Stimulated activated naive CD4-positive, alpha-beta T cell (primary cell): Measurements from ENCODE around the gene STAT1.
A peak's percentile ranks its signal among the peaks of the same experiment; 100 is the strongest.
"Not testable (repeated sequence)": the region's sequence is repeated elsewhere in the genome, so short reads cannot be mapped to it uniquely, and the experiment has no call there.

Experiments used
- DNase-seq, 6 experiments: peaks; one replicate each; lab custom pipeline; 2025; lab: John Stamatoyannopoulos, UW

Gene STAT1

DNA sequence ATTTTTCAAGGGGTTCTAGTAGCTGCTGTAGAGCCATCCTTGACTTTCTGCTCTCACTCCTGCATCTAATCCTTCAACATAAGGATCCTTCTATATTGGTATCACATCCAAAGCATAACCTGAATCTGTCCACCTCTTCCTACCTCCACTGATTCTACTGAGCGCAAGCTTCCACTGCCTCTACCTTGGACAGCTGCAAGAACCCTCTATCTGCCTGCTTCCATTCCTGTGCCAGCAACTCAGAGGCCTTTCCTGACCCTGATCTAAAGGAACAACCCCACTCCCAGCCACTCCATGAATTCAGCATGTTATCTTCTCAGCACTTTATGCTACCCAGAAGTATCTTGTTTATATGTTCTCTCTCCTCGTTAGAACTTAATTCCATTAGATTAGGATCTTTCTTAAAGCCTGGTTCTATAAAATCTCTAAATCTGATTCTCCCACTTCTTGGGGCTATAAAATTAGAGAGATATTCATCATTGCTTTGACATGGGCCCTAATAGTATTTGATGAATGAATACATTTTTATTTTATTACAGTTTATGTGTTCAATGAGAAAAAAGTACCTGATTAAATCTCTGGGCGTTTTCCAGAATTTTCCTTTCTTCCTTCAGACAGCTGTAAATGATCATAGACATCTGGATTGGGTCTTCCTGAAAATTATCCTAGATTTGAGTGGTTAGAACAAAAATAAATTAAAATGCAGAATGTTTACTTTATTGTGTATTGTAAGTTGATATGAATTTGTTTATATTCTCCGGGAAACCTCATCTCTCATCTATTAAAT lies 6.8 kb downstream of the STAT1 start:
- no peak for DNase-seq

DNA sequence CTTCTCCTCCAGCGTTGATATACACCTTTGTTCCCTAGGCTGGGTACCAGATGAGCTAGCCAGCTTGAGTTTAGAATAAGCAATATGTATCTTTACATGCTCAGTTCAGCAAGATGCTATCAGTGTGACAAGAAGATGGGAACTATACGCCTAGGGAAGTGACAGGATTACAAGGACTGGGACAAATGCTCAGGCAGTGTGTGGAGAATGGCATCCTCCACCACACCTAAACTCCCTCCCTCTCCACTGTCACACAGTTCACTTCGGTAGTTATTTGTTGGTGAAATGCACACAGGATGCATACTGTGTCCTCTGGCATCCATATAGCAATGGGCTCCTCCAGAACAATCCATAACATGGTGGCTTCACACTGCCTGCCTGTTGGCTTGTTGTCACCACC lies 7.7 kb downstream of the STAT1 start:
- DNase-seq: no peak

- DNase-seq: no peak
These were observed 10.3 kb downstream of the STAT1 start for GRCh38 chr2:191003405-191004309.

DNA sequence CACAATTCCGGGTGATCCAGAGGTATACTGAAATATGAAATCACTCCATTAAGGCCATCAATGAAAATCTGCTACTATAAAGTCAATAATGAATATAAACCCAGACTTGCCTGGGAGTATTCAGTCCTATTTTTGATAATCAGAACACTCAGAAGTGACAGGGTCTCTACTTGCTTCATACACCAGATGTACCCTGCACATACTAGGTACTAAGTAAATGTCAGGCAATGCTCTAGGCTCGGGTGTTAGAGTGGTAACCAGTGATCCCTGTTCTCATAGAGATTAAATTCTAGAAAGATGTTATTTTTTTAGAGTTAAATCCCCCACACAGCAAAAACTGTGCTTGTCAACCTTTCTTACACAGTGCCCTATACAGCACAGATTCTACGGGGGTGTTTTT lies 12.3 kb downstream of the STAT1 start:
- DNase-seq: no peak

- DNase-seq: no peak
These were observed 12.9 kb downstream of the STAT1 start for GRCh38 chr2:191001032-191001431.

GRCh38 chr2:190999949-191000665 lies 13.9 kb downstream of the STAT1 start:
- DNase-seq: no peak

DNA sequence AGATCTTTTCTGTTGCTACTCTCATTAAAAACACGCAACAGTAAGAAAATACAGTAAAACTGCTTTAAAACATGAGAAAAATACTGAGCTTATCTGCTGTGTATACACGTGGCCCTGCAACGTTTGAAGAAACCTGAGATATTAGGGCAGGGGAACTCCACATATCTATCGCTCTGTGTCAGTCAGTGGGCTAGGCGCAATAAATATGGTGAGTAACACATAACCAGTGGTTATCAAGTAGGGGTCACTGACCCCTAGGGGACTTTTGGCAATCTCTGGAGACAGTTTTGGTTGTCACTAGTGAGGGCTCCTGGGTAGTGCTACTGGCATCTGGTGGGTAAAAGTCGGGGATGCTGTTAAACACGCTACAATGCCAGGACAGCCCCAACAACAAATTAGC lies 14.9 kb downstream of the STAT1 start:
- no peak for DNase-seq

GRCh38 chr2:190997526-190998113 lies 16.4 kb downstream of the STAT1 start:
- DNase-seq: no peak

- DNase-seq: no peak
These were observed 17.0 kb downstream of the STAT1 start for GRCh38 chr2:190996947-190997346.

DNA sequence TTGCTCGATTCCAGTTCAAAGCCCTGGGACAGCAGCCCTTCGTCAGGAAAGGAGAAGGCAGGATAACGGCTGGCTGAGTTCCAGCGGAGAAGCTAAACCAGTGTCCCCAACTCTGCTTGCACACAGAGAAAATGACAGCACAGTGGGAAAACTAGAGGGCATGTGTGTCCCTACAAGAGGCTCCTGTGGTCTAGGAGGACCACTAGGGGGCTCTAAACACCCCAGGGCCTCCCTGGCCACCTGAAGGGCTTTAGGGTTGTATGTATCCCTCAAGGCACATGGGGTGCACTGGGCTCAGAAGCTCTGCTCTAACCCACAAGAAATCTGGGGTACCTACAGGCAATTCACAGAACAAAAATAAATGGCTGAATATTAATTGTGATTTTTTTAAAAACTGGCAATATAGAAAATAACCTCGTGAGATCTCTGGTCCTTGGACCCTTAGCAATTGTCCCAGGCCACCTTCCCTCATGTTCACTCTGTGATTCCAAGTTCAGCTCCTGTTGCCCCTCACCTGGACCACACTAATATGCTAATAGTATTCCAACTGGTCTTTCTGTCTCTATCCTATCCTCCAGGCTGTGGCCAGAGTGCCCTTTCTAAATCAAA lies 17.5 kb downstream of the STAT1 start:
- peak in 4 of 6 experiments; percentile 15 to 41 (median 24) for DNase-seq

GRCh38 chr2:190995315-190995714 lies 18.7 kb downstream of the STAT1 start:
- not testable (repeated sequence) for DNase-seq

- no peak for DNase-seq
These were observed 19.8 kb downstream of the STAT1 start for GRCh38 chr2:190994148-190994547.

DNA sequence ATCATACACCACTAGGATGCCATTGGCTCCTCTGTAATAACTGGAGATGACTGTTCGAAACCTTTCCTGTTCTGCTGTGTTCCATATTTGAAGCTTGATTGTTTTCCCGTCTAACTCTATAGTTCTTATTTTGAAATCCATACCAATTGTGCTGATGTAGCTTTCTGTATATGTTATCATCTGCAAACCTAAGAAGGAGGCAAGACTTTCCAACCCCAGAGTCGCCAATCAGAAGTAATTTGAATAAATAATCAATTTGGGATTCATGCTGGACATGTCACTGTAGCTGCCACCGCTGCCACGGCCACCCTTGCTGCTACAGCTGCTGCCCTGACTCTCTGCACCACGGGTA lies 20.7 kb downstream of the STAT1 start:
- DNase-seq: no peak

- no peak for DNase-seq
These were observed 23.8 kb downstream of the STAT1 start for GRCh38 chr2:190990132-190990531.

GRCh38 chr2:190988910-190989309 lies 25.1 kb downstream of the STAT1 start:
- DNase-seq: no peak

DNA sequence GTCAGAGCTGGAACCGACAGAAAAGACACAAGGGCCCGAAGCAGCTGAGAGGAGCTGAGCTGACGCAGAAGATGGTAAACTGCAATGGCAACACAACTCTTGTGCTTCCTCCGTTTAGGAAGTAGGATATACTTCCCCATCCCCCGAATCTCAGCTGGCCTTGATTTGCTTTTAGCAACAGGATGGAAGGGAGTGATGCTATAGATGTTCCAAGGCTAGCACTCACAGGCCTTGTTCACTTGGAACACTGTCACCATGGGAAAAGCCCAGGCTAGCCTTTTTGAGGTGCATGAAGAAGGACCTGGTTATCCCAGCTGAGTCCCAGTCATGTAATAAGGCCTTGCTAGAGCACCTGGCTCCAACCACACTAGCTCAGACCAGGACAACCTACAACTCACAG lies 26.0 kb downstream of the STAT1 start:
- DNase-seq: no peak

DNA sequence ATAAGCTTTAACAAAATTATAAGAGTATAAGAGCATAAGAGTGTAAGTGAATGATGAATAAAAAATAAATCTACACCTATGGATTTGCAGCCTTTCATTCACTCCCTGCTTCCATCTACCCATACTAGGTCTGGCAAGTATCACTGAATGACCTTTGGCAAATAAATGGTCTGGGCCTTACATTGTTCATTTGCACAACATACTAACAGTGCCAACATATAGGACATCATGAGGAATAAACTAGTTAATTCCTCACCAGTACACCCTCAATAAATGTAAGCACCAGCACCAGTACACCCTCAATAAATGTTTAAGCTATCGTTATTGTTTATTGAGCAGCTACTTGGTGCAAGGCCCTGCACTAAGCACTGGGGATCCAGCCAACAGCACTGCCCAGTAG lies 26.9 kb downstream of the STAT1 start:
- no peak for DNase-seq

- peak in 3 of 6 experiments; percentile 9 to 26 (median 20) for DNase-seq
These were observed 27.6 kb downstream of the STAT1 start for GRCh38 chr2:190986221-190986953.

DNA sequence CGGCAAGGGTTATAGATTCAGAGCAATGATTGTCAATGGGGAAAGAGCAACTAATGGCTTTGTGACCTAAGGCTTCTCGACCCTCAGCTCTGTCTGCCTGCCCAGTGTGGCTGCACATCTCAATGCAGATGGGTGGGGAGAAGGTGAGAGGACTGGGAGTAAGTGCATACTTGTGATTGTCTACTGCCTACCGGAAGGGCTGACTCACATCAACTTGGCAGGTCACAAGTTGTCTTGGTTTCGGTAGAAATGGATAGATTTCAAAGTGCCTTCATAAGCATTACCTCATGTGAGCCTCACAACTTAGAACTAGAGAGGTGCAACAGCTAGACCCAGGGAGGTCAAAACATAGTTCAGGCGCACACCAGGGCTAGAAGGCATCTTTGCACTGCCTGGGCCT lies 29.4 kb downstream of the STAT1 start:
- DNase-seq: no peak

GRCh38 chr2:190982262-190983034 lies 31.5 kb downstream of the STAT1 start:
- DNase-seq: peak in 2 of 6 experiments; percentile 10 to 18
